Loucy (cell line): Measurements from ENCODE around the gene DCLK2.

ENCODE experiments used
- H2AFZ ChIP-seq: fragments of 200-600 bp; sonication (generic); 2 replicates; pipeline ENCODE4 v1.6.0; 2016; ENCODE audit warnings: antibody characterized with exemption, mild to moderate bottlenecking, low read length, moderate library complexity
- H3F3A ChIP-seq: fragments of 200-600 bp; 2 replicates; pipeline ENCODE4 v1.6.0; 2016; ENCODE audit warnings: antibody characterized with exemption, low read depth, mild to moderate bottlenecking
- H3K27me3 ChIP-seq: fragments of 200-600 bp; sonication (generic); 2 replicates; pipeline ENCODE4 v1.6.1; 2014; ENCODE audit warnings: low read length, mild to moderate bottlenecking; ENCODE audit not compliant: insufficient read depth, poor library complexity, severe bottlenecking
- H3K36me3 ChIP-seq: fragments of 200-600 bp; sonication (generic); 2 replicates; pipeline ENCODE4 v1.6.1; 2016; ENCODE audit warnings: low read length; ENCODE audit not compliant: insufficient read depth
- H3K4me1 ChIP-seq: fragments of 200-600 bp; sonication (generic); 2 replicates; pipeline ENCODE4 v1.5.1; 2014; ENCODE audit warnings: low read length, mild to moderate bottlenecking; ENCODE audit not compliant: insufficient read depth, poor library complexity, severe bottlenecking
- H3K4me2 ChIP-seq: fragments of 200-600 bp; sonication (generic); 2 replicates; pipeline ENCODE4 v1.6.0; 2014; ENCODE audit warnings: antibody characterized with exemption, low read length, low read depth, mild to moderate bottlenecking; ENCODE audit not compliant: poor library complexity, severe bottlenecking
- H3K4me3 ChIP-seq: fragments of 200-600 bp; sonication (generic); 2 replicates; pipeline ENCODE4 v1.5.1; 2014; ENCODE audit warnings: low read length, mild to moderate bottlenecking, mixed read lengths; ENCODE audit not compliant: poor library complexity, severe bottlenecking
- H3K79me2 ChIP-seq: fragments of 200-600 bp; sonication (generic); 2 replicates; pipeline ENCODE4 v1.6.1; 2014; ENCODE audit warnings: low read length; ENCODE audit not compliant: insufficient read depth
- H3K9ac ChIP-seq: fragments of 200-600 bp; sonication (generic); 2 replicates; pipeline ENCODE4 v1.6.0; 2014; ENCODE audit warnings: mild to moderate bottlenecking, low read depth, low read length, moderate library complexity; ENCODE audit not compliant: poor library complexity, severe bottlenecking
- H3K9me2 ChIP-seq: fragments of 200-600 bp; sonication (generic); replicated peaks from 2 replicates; pipeline ENCODE4 v1.6.1; 2016; ENCODE audit warnings: low read depth, low read length, mixed read lengths
- H3K9me3 ChIP-seq: fragments of 200-600 bp; sonication (generic); 2 replicates; pipeline ENCODE4 v1.6.1; 2014; ENCODE audit warnings: mild to moderate bottlenecking, antibody characterized with exemption, low read length, low read depth; ENCODE audit not compliant: insufficient read depth
- H4K20me1 ChIP-seq: fragments of 200-600 bp; sonication (generic); 2 replicates; pipeline ENCODE4 v1.6.0; 2014; ENCODE audit warnings: antibody characterized with exemption, low read length, mild to moderate bottlenecking; ENCODE audit not compliant: insufficient read depth, poor library complexity, severe bottlenecking
- EZH2phosphoT487 ChIP-seq: fragments of 200-600 bp; IDR thresholded peaks from 2 replicates; pipeline ENCODE4 v1.6.1; 2018; ENCODE audit warnings: antibody characterized with exemption, mild to moderate bottlenecking, moderate library complexity, borderline replicate concordance
- TF ChIP-seq, protein P1 (sequence below): fragments of 200-600 bp; sonication (generic); conservative IDR thresholded peaks from 2 replicates; pipeline ENCODE4 v1.5.1; 2014; ENCODE audit warnings: mild to moderate bottlenecking, antibody characterized with exemption, low read length

DCLK2 gene

DNA sequence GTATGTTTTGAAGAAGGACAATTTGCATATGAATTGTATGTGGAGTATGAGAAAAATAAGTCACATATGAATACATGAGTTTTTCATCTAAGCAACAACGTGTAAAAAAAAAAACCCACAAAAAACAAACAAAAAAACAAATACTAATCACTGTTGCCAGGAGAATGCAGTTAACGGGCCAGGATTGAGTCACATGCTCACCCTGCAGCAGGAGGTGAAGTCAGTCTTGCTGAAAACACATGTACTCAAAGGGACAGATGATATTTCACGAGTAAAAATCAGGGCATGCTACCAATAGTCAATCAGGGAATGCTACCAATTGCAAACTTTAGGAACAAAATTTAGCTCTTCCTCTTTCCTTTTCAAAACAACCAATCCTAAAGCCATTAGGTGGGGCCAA is 10.4 kb upstream of the DCLK2 start:
- no peaks in the 10 kb centered on the region for H3F3A ChIP-seq

GRCh38 chr4:150068300-150068960 is 9.8 kb upstream of the DCLK2 start:
- no peak overlapping the region for H3K9ac ChIP-seq
- no peaks in the 10 kb centered on the region for H3F3A ChIP-seq
- H3K4me2 ChIP-seq: no peak overlapping the region
- no peaks in the 10 kb centered on the region for H3K79me2 ChIP-seq
- H3K9me3 ChIP-seq: no peaks in the 10 kb centered on the region
- H2AFZ ChIP-seq: no peak overlapping the region
- no peaks in the 10 kb centered on the region for H4K20me1 ChIP-seq
- H3K4me1 ChIP-seq: no peaks in the 10 kb centered on the region
- TF ChIP-seq, protein P1, sequence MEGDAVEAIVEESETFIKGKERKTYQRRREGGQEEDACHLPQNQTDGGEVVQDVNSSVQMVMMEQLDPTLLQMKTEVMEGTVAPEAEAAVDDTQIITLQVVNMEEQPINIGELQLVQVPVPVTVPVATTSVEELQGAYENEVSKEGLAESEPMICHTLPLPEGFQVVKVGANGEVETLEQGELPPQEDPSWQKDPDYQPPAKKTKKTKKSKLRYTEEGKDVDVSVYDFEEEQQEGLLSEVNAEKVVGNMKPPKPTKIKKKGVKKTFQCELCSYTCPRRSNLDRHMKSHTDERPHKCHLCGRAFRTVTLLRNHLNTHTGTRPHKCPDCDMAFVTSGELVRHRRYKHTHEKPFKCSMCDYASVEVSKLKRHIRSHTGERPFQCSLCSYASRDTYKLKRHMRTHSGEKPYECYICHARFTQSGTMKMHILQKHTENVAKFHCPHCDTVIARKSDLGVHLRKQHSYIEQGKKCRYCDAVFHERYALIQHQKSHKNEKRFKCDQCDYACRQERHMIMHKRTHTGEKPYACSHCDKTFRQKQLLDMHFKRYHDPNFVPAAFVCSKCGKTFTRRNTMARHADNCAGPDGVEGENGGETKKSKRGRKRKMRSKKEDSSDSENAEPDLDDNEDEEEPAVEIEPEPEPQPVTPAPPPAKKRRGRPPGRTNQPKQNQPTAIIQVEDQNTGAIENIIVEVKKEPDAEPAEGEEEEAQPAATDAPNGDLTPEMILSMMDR: no peak
- no peaks in the 10 kb centered on the region for H3K36me3 ChIP-seq
- no peaks in the 10 kb centered on the region for H3K9me2 ChIP-seq
- no peaks in the 10 kb centered on the region for H3K27me3 ChIP-seq
- H3K4me3 ChIP-seq: no peak overlapping the region

More for the DNA sequence above, 10.4 kb upstream of the DCLK2 start:
- no peak overlapping the region for H3K4me2 ChIP-seq
- no peak overlapping the region for H2AFZ ChIP-seq
- H3K9ac ChIP-seq: no peak overlapping the region
- no peak overlapping the region for H3K4me3 ChIP-seq
- no peaks in the 10 kb centered on the region for H3K9me3 ChIP-seq
- H3K79me2 ChIP-seq: no peaks in the 10 kb centered on the region
- H4K20me1 ChIP-seq: no peaks in the 10 kb centered on the region
- H3K4me1 ChIP-seq: no peaks in the 10 kb centered on the region
- H3K36me3 ChIP-seq: no peaks in the 10 kb centered on the region
- H3K9me2 ChIP-seq: no peaks in the 10 kb centered on the region
- H3K27me3 ChIP-seq: no peaks in the 10 kb centered on the region
- TF ChIP-seq, protein P1: no peak
- TF ChIP-seq EZH2phosphoT487: no peak

GRCh38 chr4:150069353-150069752 is 8.9 kb upstream of the DCLK2 start:
- Histone ChIP-seq H3K4me1 (no peaks in the 10 kb centered on the region), H4K20me1 (no peaks in the 10 kb centered on the region), H3K9me3 (no peaks in the 10 kb centered on the region), H2AFZ (no peak overlapping the region), H3F3A (no peaks in the 10 kb centered on the region), H3K9me2 (no peaks in the 10 kb centered on the region), H3K9ac (no peak overlapping the region), H3K4me2 (no peak overlapping the region), H3K36me3 (no peaks in the 10 kb centered on the region), H3K4me3 (no peak overlapping the region), H3K79me2 (no peaks in the 10 kb centered on the region), H3K27me3 (no peaks in the 10 kb centered on the region)
- no peak for TF ChIP-seq EZH2phosphoT487
- TF ChIP-seq, protein P1: no peak
